IMR-90 (cell line): ENCODE measurements around the gene JCAD.

Experiments used
- BHLHE40 ChIP-seq: fragments of 150-350 bp; IDR thresholded peaks from 2 replicates; pipeline ENCODE4 v1.6.1; 2016; ENCODE audit warnings: mild to moderate bottlenecking, low read depth, low read length
- CEBPB ChIP-seq: IDR thresholded peaks from 2 replicates; pipeline ENCODE4 v1.6.1; 2012; ENCODE audit warnings: low read depth, low read length, improper control_type of control experiment
- CTCF ChIP-seq: conservative IDR thresholded peaks from 2 replicates; pipeline ENCODE4 v1.5.1; 2012; ENCODE audit warnings: mild to moderate bottlenecking, low read depth, low read length, improper control_type of control experiment
- MAFK ChIP-seq: IDR thresholded peaks from 2 replicates; pipeline ENCODE4 v1.6.1; 2012; ENCODE audit warnings: low read depth, low read length, improper control_type of control experiment
- MXI1 ChIP-seq: IDR thresholded peaks from 2 replicates; pipeline ENCODE4 v1.6.1; 2012; ENCODE audit warnings: low read depth, mild to moderate bottlenecking, low read length, moderate library complexity, borderline replicate concordance
- POLR2A ChIP-seq: IDR thresholded peaks from 2 replicates; pipeline ENCODE4 v1.6.1; 2012; ENCODE audit warnings: mild to moderate bottlenecking, low read depth, low read length
- RFX5 ChIP-seq: IDR thresholded peaks from 2 replicates; pipeline ENCODE4 v1.8.0; 2012; ENCODE audit warnings: low read depth, mild to moderate bottlenecking, low read length, moderate library complexity
- SMC3 ChIP-seq: fragments of 150-350 bp; IDR thresholded peaks from 2 replicates; pipeline ENCODE4 v1.6.1; 2016; ENCODE audit warnings: low read depth, mild to moderate bottlenecking, antibody characterized with exemption, low read length, moderate library complexity
- TF ChIP-seq, protein P1 (sequence below): fragments of 150-350 bp; IDR thresholded peaks from 2 replicates; pipeline ENCODE4 v1.6.1; 2017; ENCODE audit warnings: mild to moderate bottlenecking, antibody characterized with exemption, low read length, low read depth

GRCh38 chr10:30093303-30093950 lies 34.0 kb upstream of the JCAD start:
- TF ChIP-seq POLR2A (no peak), CTCF (no peak), MAFK (no peak), RFX5 (no peak), SMC3 (no peak), MXI1 (no peak), BHLHE40 (no peak), CEBPB (no peak)
- TF ChIP-seq, protein P1, sequence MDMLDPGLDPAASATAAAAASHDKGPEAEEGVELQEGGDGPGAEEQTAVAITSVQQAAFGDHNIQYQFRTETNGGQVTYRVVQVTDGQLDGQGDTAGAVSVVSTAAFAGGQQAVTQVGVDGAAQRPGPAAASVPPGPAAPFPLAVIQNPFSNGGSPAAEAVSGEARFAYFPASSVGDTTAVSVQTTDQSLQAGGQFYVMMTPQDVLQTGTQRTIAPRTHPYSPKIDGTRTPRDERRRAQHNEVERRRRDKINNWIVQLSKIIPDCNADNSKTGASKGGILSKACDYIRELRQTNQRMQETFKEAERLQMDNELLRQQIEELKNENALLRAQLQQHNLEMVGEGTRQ: no peak
